HepG2 (cell line): ENCODE data around the gene PHACTR1. TPM values are rescaled to one million over a fixed set of nuclear protein-coding genes. Genes with fewer than 3 reads are reported as not detected.

Source experiments
- ATAC-seq: fragments of 200-7000 bp; cut with Tn5 transposase; 3 replicates; pipeline ENCODE4 v1.9.1; 2020; ENCODE audit warnings: mild to moderate bottlenecking, moderate library complexity
- BruUV-seq: library from RNA; stranded (reverse); fragments of 400-500 nt; replicated peaks from 2 replicates; lab custom pipeline; 2021; lab: Mats Ljungman, UMichigan
- CTCF ChIA-PET: fragments of 300-600 bp; formaldehyde crosslinking; extraction: SDS; loops from one replicate; lab custom pipeline; 2021; ENCODE audit warnings: low total read pairs, inconsistent platforms, low intra/inter-chr PET ratio; lab: Yijun Ruan, JAX
- POLR2A ChIA-PET: fragments of 350-600 bp; sonication (Branson Sonifier 250); formaldehyde crosslinking; loops from one replicate; lab custom pipeline; 2020; ENCODE audit warnings: antibody characterized with exemption, inconsistent platforms; lab: Yijun Ruan, JAX
- DNase-seq: peaks from one replicate; pipeline ENCODE4 v3.0.0-alpha.2; 2015; ENCODE audit warnings: low spot score
- FAIRE-seq: peaks from 3 replicates; lab custom pipeline; 2011; peaks lifted over from hg19 to GRCh38; lab: Jason Lieb, UNC
- H2AFZ ChIP-seq: one replicate; pipeline ENCODE4 v1.6.1; 2011; ENCODE audit warnings: low read length, inconsistent platforms
- H3K27ac ChIP-seq: fragments of 300-600 bp; 3 replicates; pipeline ENCODE4 v1.8.0; 2011; ENCODE audit warnings: mixed run types, mild to moderate bottlenecking, mixed read lengths, low read length, inconsistent platforms; ENCODE audit not compliant: insufficient read depth; ENCODE audit errors: extremely low read length
- H3K27me3 ChIP-seq, 2 experiments: fragments of 200-600 bp in 1 of 2; 2 replicates in 1 of 2; 3 replicates in 1 of 2; pipeline versions ENCODE4 v1.6.0 to v1.8.0; 2011; ENCODE audit warnings: low read length in 2 of 2, mild to moderate bottlenecking in 2 of 2, moderate library complexity in 2 of 2, inconsistent platforms in 1 of 2; ENCODE audit not compliant: insufficient read depth in 2 of 2, control insufficient read depth in 1 of 2
- H3K36me3 ChIP-seq, 2 experiments: fragments of 200-600 bp in 1 of 2; replicated peaks in 1 of 2; 2 replicates in 1 of 2; 3 replicates in 1 of 2; pipeline versions ENCODE4 v1.5.1 to v1.8.0; 2011; ENCODE audit warnings: low read length in 2 of 2, inconsistent platforms in 1 of 2; ENCODE audit not compliant: insufficient read depth in 2 of 2, control insufficient read depth in 1 of 2
- H3K4me1 ChIP-seq: 2 replicates; pipeline ENCODE4 v1.5.1; 2012; ENCODE audit warnings: low read length, inconsistent platforms; ENCODE audit not compliant: insufficient read depth
- H3K4me2 ChIP-seq: 2 replicates; pipeline ENCODE4 v1.6.0; 2011; ENCODE audit warnings: low read depth, low read length, inconsistent platforms
- H3K4me3 ChIP-seq, 3 experiments: fragments of 200-600 bp in 1 of 3; sonication (generic), shearing (Covaris generic) in 1 of 3; replicated peaks in 1 of 3; 2 replicates each; pipeline ENCODE4 v1.5.1; 2011 to 2016; ENCODE audit warnings: low read length in 3 of 3, inconsistent platforms in 2 of 3, low read depth in 2 of 3, mild to moderate bottlenecking in 2 of 3, control low read depth in 1 of 3, mixed read lengths in 1 of 3; ENCODE audit not compliant: insufficient read depth in 1 of 3
- H3K79me2 ChIP-seq: one replicate; pipeline ENCODE4 v1.6.1; 2011; ENCODE audit warnings: low read length, inconsistent platforms; ENCODE audit not compliant: insufficient read depth
- H3K9ac ChIP-seq: 2 replicates; pipeline ENCODE4 v1.6.0; 2011; ENCODE audit warnings: mild to moderate bottlenecking, low read depth, low read length, inconsistent platforms; ENCODE audit not compliant: insufficient read depth
- H3K9me3 ChIP-seq: 2 replicates; pipeline ENCODE4 v1.5.1; 2012; ENCODE audit warnings: mild to moderate bottlenecking, low read length
- H4K20me1 ChIP-seq: 2 replicates; pipeline ENCODE4 v1.6.0; 2011; ENCODE audit warnings: inconsistent platforms, mild to moderate bottlenecking, low read length, moderate library complexity; ENCODE audit not compliant: insufficient read depth
- HOXD1 ChIP-seq: sonication (generic); formaldehyde crosslinking; IDR thresholded peaks from 2 replicates; pipeline ENCODE4 v1.5.0; 2020; ENCODE audit warnings: missing genetic modification reagents
- KIAA2018 ChIP-seq: sonication (generic); formaldehyde crosslinking; IDR thresholded peaks from 2 replicates; pipeline ENCODE4 v1.5.0; 2020; ENCODE audit warnings: mild to moderate bottlenecking, missing genetic modification reagents, borderline replicate concordance
- RAD51 ChIP-seq: fragments of 450-650 bp; IDR thresholded peaks from 2 replicates; pipeline ENCODE4 v1.6.1; 2016; ENCODE audit warnings: borderline replicate concordance
- SMAD1 ChIP-seq: sonication (generic); formaldehyde crosslinking; IDR thresholded peaks from 2 replicates; pipeline ENCODE4 v1.4.0; 2020; ENCODE audit warnings: missing genetic modification reagents, low read depth, mild to moderate bottlenecking, borderline replicate concordance
- SUZ12 ChIP-seq: fragments of 150-350 bp; IDR thresholded peaks from 2 replicates; pipeline ENCODE4 v1.6.1; 2014; ENCODE audit warnings: low read depth, low read length
- ZBTB38 ChIP-seq: sonication (generic); formaldehyde crosslinking; IDR thresholded peaks from 2 replicates; pipeline ENCODE4 v1.5.1; 2020; ENCODE audit warnings: mild to moderate bottlenecking, missing genetic modification reagents
- ZC3H4 ChIP-seq: sonication (generic); formaldehyde crosslinking; IDR thresholded peaks from 2 replicates; pipeline ENCODE4 v1.4.0; 2020; ENCODE audit warnings: missing genetic modification reagents, borderline replicate concordance
- ZNF558 ChIP-seq: sonication (generic); formaldehyde crosslinking; IDR thresholded peaks from 2 replicates; pipeline ENCODE4 v1.9.0; 2022; ENCODE audit warnings: mild to moderate bottlenecking, missing genetic modification reagents, borderline replicate concordance
- ZNF747 ChIP-seq: sonication (generic); formaldehyde crosslinking; IDR thresholded peaks from 2 replicates; pipeline ENCODE4 v1.8.1; 2023; ENCODE audit warnings: missing genetic modification reagents, mild to moderate bottlenecking, borderline replicate concordance
- ZSCAN20 ChIP-seq: sonication (generic); formaldehyde crosslinking; IDR thresholded peaks from 2 replicates; pipeline ENCODE4 v1.4.0; 2020; ENCODE audit warnings: missing genetic modification reagents, mild to moderate bottlenecking, borderline replicate concordance
- WGBS: methylation state at CpG from one replicate; pipeline ENCODE4 v1.1.6; 2017; ENCODE audit warnings: low lambda C conversion rate; 5-methylcytosine and 5-hydroxymethylcytosine counted together
- in situ Hi-C: cut with HindIII; loops from 2 replicates; pipeline ENCODE4 v1.10.0; 2017; ENCODE audit warnings: low pct_unique_long_range_greater_than_20kb; ENCODE audit not compliant: extremely low pct_ligation_motif_present
- intact Hi-C: fragments of 100-400 bp; cut with micrococcal nuclease; formaldehyde crosslinking; loops from one replicate; pipeline ENCODE4 v1.10.0; 2022; ENCODE audit not compliant: unreplicated experiment
- polyA plus RNA-seq, 8 experiments: library from polyadenylated mRNA; depleted of rRNA in 3 of 8; stranded (reverse) in 7 of 8; unstranded in 1 of 8; fragments of >200 nt; fragmentation: Illumina TruSeq in 4 of 8; extraction: Trizol in 4 of 8; gene quantifications; 2 replicates each; pipeline versions ENCODE4 v1.2.1 to v1.2.3, GENCODE V29; 2011 to 2016; ENCODE audit warnings: low read depth in 4 of 8, missing spikeins in 1 of 8, mixed read lengths in 1 of 8; ENCODE audit not compliant: insufficient read depth in 1 of 8
- total RNA-seq, 5 experiments: library from RNA; depleted of rRNA; stranded (reverse); fragments of >200 nt; fragmentation: Illumina TruSeq; extraction: Trizol; gene quantifications; 2 replicates each; pipeline ENCODE4 v1.2.3, GENCODE V29; 2016; ENCODE audit warnings: low read depth in 1 of 5
- TF ChIP-seq, protein P1 (sequence below): fragments of 450-650 bp; IDR thresholded peaks from 2 replicates; pipeline ENCODE4 v1.6.1; 2017

Gene PHACTR1
- total and polyA plus RNA-seq, 2 of the 13 experiments (the other 11 are each of a cell fraction or from before 2014, with no cell fraction given), result 0.09 TPM; not detected in 1

GRCh38 chr6:13260101-13260598 lies 543.6 kb downstream of the PHACTR1 start:
- in situ Hi-C loops (no loop called here), intact Hi-C loops (no loop called here)
- H3K9me3 ChIP-seq, result no peaks in the 10 kb centered on the region
- BruUV-seq, result no TSS peak
- H3K27me3 ChIP-seq, result no peaks in the 10 kb centered on the region
- ATAC-seq, result no peak
- 79% methylated on average over 7 of the region's 7 CpGs for WGBS
- no peak overlapping the region for H3K4me2 ChIP-seq
- no peak for DNase-seq
- H3K9ac ChIP-seq, result no peak overlapping the region
- H3K79me2 ChIP-seq, result no peaks in the 10 kb centered on the region
- no peak overlapping the region for H3K27ac ChIP-seq
- H3K36me3 ChIP-seq, result no peaks in the 10 kb centered on the region
- H3K4me1 ChIP-seq, result peaks cover 13% of the 10 kb centered on the region
- H3K4me3 ChIP-seq, result no peak overlapping the region
- no peaks in the 10 kb centered on the region for H4K20me1 ChIP-seq
- FAIRE-seq, result no peak
- no peak overlapping the region for H2AFZ ChIP-seq
- POLR2A ChIA-PET, result no interaction called here
- CTCF ChIA-PET, result no interaction called here
- no peak for TF ChIP-seq ZBTB38 (CRISPR knock-in tag)
- no peak for TF ChIP-seq SMAD1
- TF ChIP-seq RAD51, result no peak
- TF ChIP-seq ZNF747, result no peak
- no peak for TF ChIP-seq SUZ12
- TF ChIP-seq ZNF558, result no peak
- TF ChIP-seq ZC3H4 (CRISPR knock-in tag), result no peak
- TF ChIP-seq ZSCAN20 (CRISPR knock-in tag), result no peak
- TF ChIP-seq HOXD1, result no peak
- TF ChIP-seq, protein P1, sequence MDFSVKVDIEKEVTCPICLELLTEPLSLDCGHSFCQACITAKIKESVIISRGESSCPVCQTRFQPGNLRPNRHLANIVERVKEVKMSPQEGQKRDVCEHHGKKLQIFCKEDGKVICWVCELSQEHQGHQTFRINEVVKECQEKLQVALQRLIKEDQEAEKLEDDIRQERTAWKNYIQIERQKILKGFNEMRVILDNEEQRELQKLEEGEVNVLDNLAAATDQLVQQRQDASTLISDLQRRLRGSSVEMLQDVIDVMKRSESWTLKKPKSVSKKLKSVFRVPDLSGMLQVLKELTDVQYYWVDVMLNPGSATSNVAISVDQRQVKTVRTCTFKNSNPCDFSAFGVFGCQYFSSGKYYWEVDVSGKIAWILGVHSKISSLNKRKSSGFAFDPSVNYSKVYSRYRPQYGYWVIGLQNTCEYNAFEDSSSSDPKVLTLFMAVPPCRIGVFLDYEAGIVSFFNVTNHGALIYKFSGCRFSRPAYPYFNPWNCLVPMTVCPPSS, result no peak
- TF ChIP-seq KIAA2018 (CRISPR knock-in tag), result no peak
- TF ChIP-seq, all 625 proteins: peak for 0
